HG02943 (cell line): ENCODE data around the gene RTCA.
"Not testable (repeated sequence)": the region's sequence is repeated elsewhere in the genome, so short reads cannot be mapped to it uniquely, and the experiment has no call there.

Experiments used
- ATAC-seq: cut with Tn5 transposase; IDR thresholded peaks from one replicate; pipeline ENCODE4 v1.9.1; 2021; ENCODE audit warnings: mild to moderate bottlenecking, low read depth, moderate library complexity; ENCODE audit not compliant: unreplicated experiment

Gene RTCA

GRCh38 chr1:100304921-100305320 lies 38.9 kb downstream of the RTCA start:
- ATAC-seq, result no peak

GRCh38 chr1:100305954-100306353 lies 39.9 kb downstream of the RTCA start:
- no peak for ATAC-seq

GRCh38 chr1:100306735-100307313 lies 40.8 kb downstream of the RTCA start:
- ATAC-seq, result no peak

- no peak for ATAC-seq
Measured at GRCh38 chr1:100308777-100309176, 42.8 kb downstream of the RTCA start.

GRCh38 chr1:100309863-100310262 lies 43.8 kb downstream of the RTCA start:
- no peak for ATAC-seq

GRCh38 chr1:100313382-100313781 lies 47.4 kb downstream of the RTCA start:
- ATAC-seq, result no peak

- no peak for ATAC-seq
Measured at GRCh38 chr1:100316622-100317021, 50.6 kb downstream of the RTCA start.

- ATAC-seq, result no peak
Measured at GRCh38 chr1:100320311-100321099, 54.5 kb downstream of the RTCA start.

- ATAC-seq, result no peak
Measured at GRCh38 chr1:100321100-100321493, 55.1 kb downstream of the RTCA start.

GRCh38 chr1:100321506-100321905 lies 55.5 kb downstream of the RTCA start:
- no peak for ATAC-seq

- no peak for ATAC-seq
Measured at GRCh38 chr1:100322436-100323211, 56.6 kb downstream of the RTCA start.

GRCh38 chr1:100323419-100324106 lies 57.5 kb downstream of the RTCA start:
- no peak for ATAC-seq

GRCh38 chr1:100325415-100326324 lies 59.7 kb downstream of the RTCA start:
- no peak for ATAC-seq

GRCh38 chr1:100326325-100326670 lies 60.3 kb downstream of the RTCA start:
- ATAC-seq, result not testable (repeated sequence)

- no peak for ATAC-seq
Measured at GRCh38 chr1:100328133-100328532, 62.1 kb downstream of the RTCA start.

GRCh38 chr1:100331146-100331545 lies 65.1 kb downstream of the RTCA start:
- ATAC-seq, result not testable (repeated sequence)

GRCh38 chr1:100332331-100332730 lies 66.3 kb downstream of the RTCA start:
- no peak for ATAC-seq

GRCh38 chr1:100335436-100335835 lies 69.4 kb downstream of the RTCA start:
- ATAC-seq, result no peak

- not testable (repeated sequence) for ATAC-seq
Measured at GRCh38 chr1:100337878-100338277, 71.9 kb downstream of the RTCA start.

GRCh38 chr1:100339735-100340134 lies 73.7 kb downstream of the RTCA start:
- ATAC-seq, result not testable (repeated sequence)
